Amygdala (tissue), 56 donors: ENCODE data around the gene MCTP2.
"Not testable (repeated sequence)": the region's sequence is repeated elsewhere in the genome, so short reads cannot be mapped to it uniquely, and the experiment has no call there.

Experiments
- DNase-seq, 56 donors: peaks; one replicate each; lab custom pipeline; 2025; lab: John Stamatoyannopoulos, UW

Gene MCTP2

DNA sequence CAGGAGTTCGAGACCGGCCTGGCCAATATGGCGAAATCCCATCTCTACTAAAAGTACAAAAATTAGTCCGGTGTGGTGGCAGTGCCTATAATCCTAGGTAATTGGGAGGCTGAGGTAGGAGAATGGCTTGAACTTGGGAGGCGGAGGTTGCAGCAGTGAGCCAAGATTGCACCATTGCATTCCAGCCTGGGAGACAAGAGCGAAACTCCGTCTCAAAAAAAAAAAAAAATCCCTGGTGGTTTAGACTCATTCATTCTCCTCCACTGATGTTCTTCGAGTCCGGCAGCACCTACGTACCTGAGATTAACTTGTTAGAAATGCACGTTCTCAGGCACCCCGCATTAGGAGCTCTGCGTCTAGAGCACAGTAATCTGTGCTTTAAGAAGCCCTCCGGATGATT lies 3.7 kb downstream of the MCTP2 start:
- no peak for DNase-seq

DNA sequence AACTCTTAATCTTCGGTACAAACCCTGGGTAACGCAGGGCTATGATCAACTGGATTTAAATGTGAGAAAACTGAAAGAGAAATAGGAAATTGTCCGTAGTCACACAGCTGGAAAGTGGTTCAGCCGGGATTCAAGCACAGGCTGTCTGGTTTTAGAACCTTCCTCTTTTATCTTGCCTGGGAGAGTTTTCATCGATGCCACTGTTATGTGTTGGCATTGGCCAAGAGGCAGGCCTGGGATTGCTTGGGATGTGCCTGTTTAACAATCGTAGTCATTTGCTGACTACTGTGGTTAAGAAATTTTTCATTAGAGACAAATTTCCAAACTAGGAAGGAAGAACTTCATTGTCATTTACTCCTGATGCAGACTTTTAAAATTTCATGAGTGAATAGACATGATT lies 4.3 kb downstream of the MCTP2 start:
- DNase-seq: no peak

GRCh38 chr15:94236608-94237007 lies 5.2 kb downstream of the MCTP2 start:
- DNase-seq: no peak

GRCh38 chr15:94237903-94238302 lies 6.5 kb downstream of the MCTP2 start:
- no peak for DNase-seq

- DNase-seq: no peak
Measured at GRCh38 chr15:94238539-94239118, 7.3 kb downstream of the MCTP2 start.

GRCh38 chr15:94239474-94239873 lies 8.1 kb downstream of the MCTP2 start:
- DNase-seq: no peak

- no peak for DNase-seq
Measured at GRCh38 chr15:94240480-94240879, 9.1 kb downstream of the MCTP2 start.

DNA sequence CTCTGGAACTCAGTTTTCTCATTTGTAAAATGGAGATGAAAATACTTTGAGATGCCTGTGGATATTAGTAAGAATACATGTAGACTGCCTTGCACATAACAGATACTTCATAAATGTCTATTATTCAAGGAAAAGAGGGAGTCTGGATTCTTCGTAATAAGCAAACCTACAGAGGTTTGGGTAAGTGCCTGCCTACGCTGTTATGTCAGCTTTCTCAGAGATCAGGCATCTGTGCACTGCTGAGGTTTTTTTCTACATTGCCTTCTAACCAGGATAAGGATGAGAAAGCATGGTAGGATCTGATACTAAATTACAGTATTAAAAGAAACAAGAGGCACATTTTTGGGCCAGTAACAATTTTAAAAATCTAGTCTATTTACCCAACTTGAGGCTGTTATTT lies 10.9 kb downstream of the MCTP2 start:
- no peak for DNase-seq

GRCh38 chr15:94243003-94243402 lies 11.6 kb downstream of the MCTP2 start:
- DNase-seq: not testable (repeated sequence)

DNA sequence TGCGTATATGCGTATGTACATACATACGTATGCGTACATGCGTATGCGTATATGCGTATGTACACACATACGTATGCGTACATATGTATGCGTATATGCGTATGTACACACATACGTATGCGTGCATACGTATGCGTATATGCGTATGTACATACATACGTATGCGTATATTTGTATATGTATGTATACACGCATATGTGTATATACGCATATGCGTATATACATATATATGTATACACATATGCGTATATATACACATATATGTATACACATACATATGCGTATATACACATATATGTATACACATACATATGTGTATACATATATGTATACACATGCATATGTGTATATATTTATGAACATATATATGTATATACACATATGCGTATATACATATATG lies 12.1 kb downstream of the MCTP2 start:
- DNase-seq: no peak

DNA sequence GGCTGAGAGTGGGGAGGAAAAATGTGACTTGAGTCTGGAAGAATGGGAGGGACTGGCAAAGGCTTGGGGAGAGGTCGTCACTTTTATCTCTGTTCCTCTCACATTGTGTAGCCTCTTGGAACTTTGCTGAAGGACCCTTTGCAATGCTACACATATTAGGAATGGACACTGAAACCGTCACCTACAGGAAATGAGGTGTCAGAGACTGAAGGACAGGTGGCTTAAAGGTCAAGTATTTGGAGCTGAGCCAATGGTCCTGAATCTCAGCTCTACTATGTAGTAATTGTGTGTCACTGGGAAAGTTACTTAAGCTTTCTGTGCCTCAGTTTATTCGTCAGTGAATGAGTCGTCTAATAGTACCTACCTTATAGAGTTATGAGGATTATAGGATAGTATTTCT lies 14.7 kb downstream of the MCTP2 start:
- DNase-seq: no peak

DNA sequence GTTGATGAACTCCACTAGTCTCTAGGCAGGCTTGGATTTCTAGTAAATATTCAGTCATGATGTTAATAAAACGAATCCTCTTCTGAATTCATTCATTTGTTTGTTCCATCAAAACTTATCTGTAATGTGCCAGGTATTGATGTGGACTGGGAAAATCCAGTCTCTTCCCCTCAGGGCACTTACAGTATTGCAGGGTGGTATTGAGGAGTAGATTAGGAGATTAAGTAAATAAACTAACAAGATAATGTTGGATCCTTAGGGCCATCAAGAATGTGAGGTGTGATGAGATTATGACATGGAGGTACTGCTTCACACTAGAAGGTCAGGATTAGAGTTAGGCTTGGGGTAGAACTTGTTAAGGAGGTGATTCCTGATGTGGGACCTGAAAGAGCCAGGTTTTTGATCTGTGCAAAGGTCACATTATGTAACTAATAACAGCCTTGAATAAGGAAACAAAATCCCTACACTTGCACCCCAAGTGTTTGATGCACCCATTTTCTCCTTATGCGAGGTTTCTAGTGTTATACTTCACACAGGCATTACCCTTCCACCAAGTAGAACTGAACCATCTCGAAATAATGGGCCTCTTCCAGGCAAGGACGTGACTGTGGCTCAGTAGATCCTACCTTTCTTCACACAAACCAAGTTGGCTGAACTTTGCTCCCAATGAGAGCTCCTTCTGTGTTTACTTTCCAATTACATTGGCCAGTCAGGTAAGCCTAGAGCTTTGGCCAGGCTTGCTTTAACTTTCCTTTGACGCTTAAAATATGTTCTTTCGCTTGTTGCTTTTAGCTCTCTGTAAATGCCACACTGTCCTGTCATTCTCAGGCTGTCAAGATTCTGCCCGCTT lies 16.7 kb downstream of the MCTP2 start:
- no peak for DNase-seq

DNA sequence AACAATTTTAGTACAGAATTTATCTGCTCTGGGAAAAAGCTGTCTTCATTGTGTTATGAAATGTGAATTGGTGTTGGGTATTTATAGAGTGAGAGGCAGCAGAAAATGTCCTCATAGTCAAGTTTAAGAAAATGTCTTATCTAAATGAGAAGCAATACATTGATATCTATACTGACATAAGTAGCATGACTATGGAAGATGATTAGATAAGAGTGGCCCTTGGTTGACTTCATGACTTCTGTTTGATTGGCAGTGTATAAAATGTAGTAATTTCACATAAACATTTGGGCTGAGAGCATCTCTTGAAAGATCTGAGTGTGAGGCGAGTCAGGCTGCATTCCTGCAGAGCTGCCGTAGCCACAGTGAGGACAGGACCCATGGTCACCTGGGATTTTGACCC lies 19.4 kb downstream of the MCTP2 start:
- no peak for DNase-seq

GRCh38 chr15:94252223-94252766 lies 20.9 kb downstream of the MCTP2 start:
- DNase-seq: no peak

DNA sequence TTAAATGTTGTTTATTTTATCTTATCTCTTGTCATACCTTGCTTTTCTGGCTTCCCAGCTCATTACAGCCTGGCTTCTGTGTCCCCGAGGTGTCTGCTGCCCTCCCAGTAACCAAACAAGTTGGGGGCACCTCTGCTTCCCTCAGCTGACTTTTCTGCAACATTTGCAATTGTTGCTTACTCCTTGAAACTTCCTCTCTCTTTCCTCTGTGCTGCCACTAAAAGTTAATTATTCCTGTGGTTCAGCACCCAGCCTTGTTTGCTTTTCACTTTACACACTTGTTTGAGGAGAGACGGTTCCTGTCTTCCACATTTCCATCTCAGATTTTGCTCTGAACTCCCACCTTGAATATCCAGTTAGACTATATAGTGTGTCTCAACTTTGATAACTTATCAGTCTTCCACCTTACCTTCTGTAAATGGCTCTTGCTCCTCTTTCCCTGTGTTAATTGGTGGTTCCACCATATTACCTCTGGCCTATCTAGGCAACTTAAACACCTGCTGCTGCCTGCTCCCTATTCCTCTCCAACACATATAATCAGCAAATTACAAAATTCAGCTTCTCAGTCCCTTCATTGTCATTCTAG lies 21.6 kb downstream of the MCTP2 start:
- DNase-seq: no peak

DNA sequence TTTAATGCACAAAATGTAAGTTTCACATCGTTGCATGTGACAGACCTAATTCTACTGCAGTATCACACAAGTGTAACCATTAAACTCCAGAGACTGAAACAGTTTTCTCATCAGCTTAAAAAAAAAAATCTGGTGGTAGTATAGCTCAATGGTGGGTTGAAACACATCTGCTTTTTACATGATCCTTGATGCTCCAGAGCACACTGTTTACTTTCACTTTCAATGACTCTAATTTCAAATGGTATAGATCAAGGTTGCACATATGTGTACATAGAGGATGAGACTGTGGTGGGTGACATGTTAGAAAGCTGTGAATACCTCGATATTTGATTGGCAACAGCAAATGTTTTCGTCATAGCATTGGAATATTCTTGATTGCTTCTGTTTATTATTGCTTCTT lies 22.4 kb downstream of the MCTP2 start:
- DNase-seq: no peak

DNA sequence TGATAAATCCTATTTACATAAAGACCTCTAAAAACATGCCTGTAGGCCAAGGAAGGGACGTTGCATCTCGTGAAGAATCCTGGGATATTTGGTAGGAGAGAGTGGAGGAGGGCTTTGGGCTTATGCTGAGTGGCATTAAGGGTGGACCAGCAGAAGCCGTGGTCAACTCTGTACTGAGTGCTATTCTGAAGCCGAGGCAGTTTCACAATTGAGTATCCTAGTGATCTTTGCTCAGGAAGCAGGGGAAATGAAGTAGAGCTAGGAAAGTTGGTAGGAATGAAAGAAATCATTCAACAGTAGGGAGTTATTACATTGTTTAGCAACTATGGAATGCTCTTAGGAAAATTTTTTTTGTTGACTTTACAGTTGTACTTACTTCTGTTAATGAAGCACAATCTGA lies 24.2 kb downstream of the MCTP2 start:
- no peak for DNase-seq

DNA sequence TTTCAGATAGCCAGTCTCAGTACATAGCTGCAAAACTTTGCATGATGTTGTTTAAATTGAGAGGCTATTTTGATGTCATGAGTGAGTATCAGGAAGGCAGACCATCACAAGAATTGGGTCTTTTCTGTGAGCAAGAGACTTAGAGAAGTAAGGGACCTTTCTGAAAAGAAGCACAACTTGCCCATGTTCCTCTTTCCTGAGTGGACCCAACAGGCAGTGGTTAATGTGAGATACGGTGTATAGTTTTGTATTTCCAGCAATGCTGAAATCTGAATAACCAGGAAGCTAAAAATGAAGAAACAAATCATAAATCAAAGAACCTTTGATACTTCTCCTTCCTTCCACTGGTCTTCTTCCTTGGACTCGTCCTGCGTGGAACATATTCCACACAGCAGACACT lies 25.1 kb downstream of the MCTP2 start:
- no peak for DNase-seq

GRCh38 chr15:94257776-94258175 lies 26.4 kb downstream of the MCTP2 start:
- DNase-seq: not testable (repeated sequence)

- no peak for DNase-seq
Measured at GRCh38 chr15:94258246-94258645, 26.9 kb downstream of the MCTP2 start.

- DNase-seq: no peak
Measured at GRCh38 chr15:94259121-94259751, 27.9 kb downstream of the MCTP2 start.
